MM.1S (cell line): ENCODE results near the gene TENM4.

Experiments
- EZH2 ChIP-seq: fragments of 300-600 bp; sonication (generic); optimal IDR thresholded peaks from 2 replicates; pipeline ENCODE3; 2017; ENCODE audit warnings: low read depth, mild to moderate bottlenecking, antibody characterized with exemption, low read length, mixed read lengths
- EZH2phosphoT487 ChIP-seq: fragments of 300-600 bp; sonication (generic); IDR thresholded peaks from 2 replicates; pipeline ENCODE4 v1.6.1; 2018; ENCODE audit warnings: antibody characterized with exemption, low read length
- TF ChIP-seq, protein P1 (sequence below): fragments of 300-600 bp; sonication (generic); IDR thresholded peaks from 2 replicates; pipeline ENCODE4 v1.5.1; 2016; ENCODE audit warnings: antibody characterized with exemption, low read length, mixed read lengths

DNA sequence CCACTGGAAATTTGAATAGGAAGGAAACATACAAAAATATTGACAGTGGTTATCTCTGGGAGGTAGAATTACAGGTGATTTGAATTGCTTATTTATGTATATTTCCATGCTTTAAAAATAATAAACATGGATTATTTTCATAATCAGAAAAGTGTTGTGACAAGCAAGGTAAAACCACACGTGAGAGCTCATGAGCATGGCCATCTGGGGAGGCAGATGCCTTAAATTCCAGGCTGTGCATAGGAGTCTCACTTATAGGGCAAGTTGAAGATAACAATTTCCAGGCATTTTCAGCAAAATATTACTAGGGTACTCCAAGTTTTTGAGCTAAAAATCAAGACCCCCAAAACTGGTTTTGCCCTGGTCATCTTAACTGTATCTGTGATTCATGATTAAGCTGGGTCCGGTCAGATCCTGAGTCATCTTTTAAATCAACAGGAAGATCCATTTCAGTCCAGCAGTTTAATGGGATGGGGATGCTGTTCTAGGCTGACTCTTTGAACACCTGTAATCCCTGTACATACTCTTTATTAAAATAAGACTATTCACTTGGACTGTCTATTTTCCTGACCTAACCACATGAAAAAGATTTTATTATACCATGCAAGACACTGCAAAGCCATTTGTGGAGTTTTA is 750.4 kb downstream of the TENM4 start:
- TF ChIP-seq EZH2phosphoT487 (no peak), EZH2 (no peak)
- TF ChIP-seq, protein P1, sequence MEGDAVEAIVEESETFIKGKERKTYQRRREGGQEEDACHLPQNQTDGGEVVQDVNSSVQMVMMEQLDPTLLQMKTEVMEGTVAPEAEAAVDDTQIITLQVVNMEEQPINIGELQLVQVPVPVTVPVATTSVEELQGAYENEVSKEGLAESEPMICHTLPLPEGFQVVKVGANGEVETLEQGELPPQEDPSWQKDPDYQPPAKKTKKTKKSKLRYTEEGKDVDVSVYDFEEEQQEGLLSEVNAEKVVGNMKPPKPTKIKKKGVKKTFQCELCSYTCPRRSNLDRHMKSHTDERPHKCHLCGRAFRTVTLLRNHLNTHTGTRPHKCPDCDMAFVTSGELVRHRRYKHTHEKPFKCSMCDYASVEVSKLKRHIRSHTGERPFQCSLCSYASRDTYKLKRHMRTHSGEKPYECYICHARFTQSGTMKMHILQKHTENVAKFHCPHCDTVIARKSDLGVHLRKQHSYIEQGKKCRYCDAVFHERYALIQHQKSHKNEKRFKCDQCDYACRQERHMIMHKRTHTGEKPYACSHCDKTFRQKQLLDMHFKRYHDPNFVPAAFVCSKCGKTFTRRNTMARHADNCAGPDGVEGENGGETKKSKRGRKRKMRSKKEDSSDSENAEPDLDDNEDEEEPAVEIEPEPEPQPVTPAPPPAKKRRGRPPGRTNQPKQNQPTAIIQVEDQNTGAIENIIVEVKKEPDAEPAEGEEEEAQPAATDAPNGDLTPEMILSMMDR: no peak
